Measurements from ENCODE around the gene DHRS7C.

DHRS7C gene

DNA sequence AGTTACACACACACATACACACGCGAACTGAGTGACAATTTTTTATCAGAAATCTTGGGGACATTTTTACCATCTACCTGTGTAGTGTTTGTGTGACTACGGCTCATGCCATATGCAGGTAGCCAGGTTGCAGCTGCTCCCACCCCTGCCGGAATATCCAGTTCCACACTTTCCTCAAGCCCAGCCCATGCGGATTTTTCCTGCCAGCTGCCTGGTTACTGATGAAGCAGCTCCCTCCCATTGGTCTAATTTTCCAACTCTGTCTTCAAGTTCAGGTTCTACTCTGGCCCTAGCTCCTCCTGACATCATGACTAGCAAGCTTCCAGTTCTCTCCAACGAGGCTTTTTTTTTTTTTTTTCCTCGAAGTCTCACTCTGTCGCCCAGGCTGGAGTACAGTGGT lies 25.7 kb upstream of the DHRS7C start:
- Mint-ChIP-seq H3K27me3 (ENCODE audit: low read depth) (no peaks in the 10 kb centered on the region), H3K4me3 (no peak overlapping the region), H3K36me3 (ENCODE audit: low read depth) (no peaks in the 10 kb centered on the region), H3K27ac (no peak overlapping the region), H3K9me3 (peaks cover 4% of the 10 kb centered on the region), H3K4me1 (ENCODE audit: low read depth) (no peaks in the 10 kb centered on the region)

DNA sequence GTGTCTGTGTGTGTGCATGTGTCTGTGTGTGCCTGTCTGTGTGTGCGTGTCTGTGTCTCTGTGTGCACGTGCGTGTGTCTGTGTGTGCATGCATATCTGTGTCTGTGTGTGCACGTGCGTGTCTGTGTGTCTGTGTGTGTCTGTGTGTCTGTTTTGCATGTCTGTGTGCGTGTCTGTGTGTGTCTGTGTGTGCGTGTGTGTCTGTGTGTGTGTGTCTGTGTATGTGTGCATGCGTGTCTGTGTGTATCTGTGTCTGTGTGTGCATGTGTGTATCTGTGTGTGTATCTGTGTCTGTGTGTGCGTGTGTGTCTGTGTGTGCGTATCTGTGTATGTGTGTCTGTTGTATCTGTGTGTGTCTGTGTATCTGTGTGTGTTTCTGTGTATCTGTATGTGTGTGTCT lies 25.1 kb upstream of the DHRS7C start:
- H3K4me1 Mint-ChIP-seq (ENCODE audit: low read depth), result no peaks in the 10 kb centered on the region
- H3K9me3 Mint-ChIP-seq, result peaks cover 4% of the 10 kb centered on the region
- H3K27me3 Mint-ChIP-seq (ENCODE audit: low read depth), result no peaks in the 10 kb centered on the region
- H3K4me3 Mint-ChIP-seq, result no peak overlapping the region
- no peak overlapping the region for H3K27ac Mint-ChIP-seq
- no peaks in the 10 kb centered on the region for H3K36me3 Mint-ChIP-seq (ENCODE audit: low read depth)

DNA sequence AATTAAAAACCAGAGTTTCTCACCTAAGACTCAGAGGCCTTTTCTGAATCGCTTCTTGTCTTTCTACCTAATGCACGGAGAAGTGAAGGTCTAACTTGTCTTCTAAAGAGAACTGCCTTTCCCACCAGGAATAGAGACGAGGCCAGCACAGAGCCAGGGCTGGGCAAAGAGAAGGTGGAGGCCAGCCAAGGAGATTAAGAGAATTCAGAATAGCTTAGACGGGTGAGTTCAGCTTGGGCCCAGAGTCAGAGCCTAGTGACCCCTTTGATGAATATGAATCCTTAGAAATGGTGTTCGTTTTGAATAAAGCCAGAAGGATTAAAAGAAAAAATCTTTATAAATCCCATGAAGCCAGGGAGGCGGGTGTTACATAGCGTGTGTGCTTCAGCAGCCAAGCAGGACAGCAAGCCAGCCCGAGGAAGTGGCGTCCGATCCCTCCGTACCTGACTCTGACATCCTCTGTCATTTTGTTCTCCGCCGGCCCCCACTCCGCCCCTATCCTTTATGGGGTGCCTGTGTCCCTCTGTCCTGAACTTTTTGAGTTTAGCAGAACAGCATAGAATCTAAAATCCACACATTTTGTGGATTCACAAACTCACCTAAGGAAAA lies 23.0 kb upstream of the DHRS7C start:
- H3K36me3 Mint-ChIP-seq (ENCODE audit: low read depth), result no peaks in the 10 kb centered on the region
- H3K27me3 Mint-ChIP-seq (ENCODE audit: low read depth), result no peaks in the 10 kb centered on the region
- H3K4me1 Mint-ChIP-seq (ENCODE audit: low read depth), result no peaks in the 10 kb centered on the region
- H3K27ac Mint-ChIP-seq, result no peak overlapping the region
- H3K4me3 Mint-ChIP-seq, result no peak overlapping the region
- peaks cover 4% of the 10 kb centered on the region for H3K9me3 Mint-ChIP-seq

DNA sequence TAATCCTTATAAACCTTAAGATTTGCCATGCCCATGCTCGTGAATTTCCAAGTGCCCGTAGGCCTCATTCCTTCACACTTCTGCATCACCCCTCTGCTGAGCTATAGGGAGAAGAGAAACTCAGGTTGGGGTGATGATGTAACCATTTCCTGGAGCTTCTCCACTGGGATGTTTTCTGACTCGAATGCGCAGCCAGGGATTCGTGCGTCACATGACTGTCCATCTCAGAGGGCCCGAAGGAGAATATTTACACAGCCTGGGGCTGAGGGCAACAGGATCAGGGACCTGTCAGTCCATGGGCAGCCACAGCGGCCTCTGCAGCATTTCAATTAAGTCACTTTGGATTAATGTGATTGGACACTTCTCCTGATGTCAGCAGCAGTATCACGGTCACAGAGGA lies 21.8 kb upstream of the DHRS7C start:
- Mint-ChIP-seq H3K36me3 (ENCODE audit: low read depth) (no peaks in the 10 kb centered on the region), H3K27me3 (ENCODE audit: low read depth) (no peaks in the 10 kb centered on the region), H3K27ac (no peak overlapping the region), H3K4me1 (ENCODE audit: low read depth) (no peaks in the 10 kb centered on the region), H3K9me3 (peaks cover 4% of the 10 kb centered on the region), H3K4me3 (no peak overlapping the region)

DNA sequence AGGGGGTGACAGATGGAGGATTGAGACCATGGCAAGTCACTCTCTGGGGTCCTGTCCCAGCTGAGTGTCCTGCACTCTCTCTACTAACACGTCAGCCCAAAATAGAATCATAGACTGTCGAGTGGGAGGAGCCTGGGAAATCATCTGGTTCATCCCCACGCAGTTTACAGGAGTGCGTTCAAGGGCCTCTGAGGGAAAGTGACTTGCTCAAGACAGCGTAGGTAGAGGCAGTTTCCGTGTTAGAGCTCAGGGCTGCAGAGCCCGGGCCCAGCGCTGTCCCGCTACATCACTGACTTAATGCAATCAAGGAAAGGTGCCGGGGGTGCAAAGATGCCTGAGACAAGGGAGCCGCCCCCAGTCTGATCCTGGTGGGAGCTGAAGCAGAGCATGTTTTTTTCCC lies 20.1 kb upstream of the DHRS7C start:
- Mint-ChIP-seq H3K9me3 (peaks cover 4% of the 10 kb centered on the region), H3K27me3 (ENCODE audit: low read depth) (no peaks in the 10 kb centered on the region), H3K27ac (no peak overlapping the region), H3K4me1 (ENCODE audit: low read depth) (no peaks in the 10 kb centered on the region), H3K4me3 (no peak overlapping the region), H3K36me3 (ENCODE audit: low read depth) (no peaks in the 10 kb centered on the region)

DNA sequence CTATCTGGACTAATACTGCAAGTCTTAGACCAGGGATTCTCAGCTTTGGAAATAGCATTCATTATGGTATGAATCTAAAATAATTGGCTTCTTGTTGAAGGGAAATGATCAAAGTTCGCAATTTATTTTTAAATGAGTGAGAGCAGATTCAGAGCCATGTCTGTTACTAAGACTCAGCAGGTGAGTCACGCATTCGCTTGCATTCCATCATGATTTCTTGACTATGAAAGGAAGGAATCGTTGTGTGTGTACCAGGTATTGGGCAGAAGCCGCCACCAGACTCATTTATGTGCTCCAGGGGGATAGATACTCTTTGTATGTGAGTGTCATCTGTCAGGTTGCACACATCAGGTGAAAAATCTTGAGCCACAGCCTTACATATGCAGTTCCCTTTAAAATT lies 19.7 kb upstream of the DHRS7C start:
- no peaks in the 10 kb centered on the region for H3K27me3 Mint-ChIP-seq (ENCODE audit: low read depth)
- H3K9me3 Mint-ChIP-seq, result no peaks in the 10 kb centered on the region
- H3K4me3 Mint-ChIP-seq, result no peak overlapping the region
- H3K27ac Mint-ChIP-seq, result no peak overlapping the region
- H3K36me3 Mint-ChIP-seq (ENCODE audit: low read depth), result no peaks in the 10 kb centered on the region
- no peaks in the 10 kb centered on the region for H3K4me1 Mint-ChIP-seq (ENCODE audit: low read depth)

DNA sequence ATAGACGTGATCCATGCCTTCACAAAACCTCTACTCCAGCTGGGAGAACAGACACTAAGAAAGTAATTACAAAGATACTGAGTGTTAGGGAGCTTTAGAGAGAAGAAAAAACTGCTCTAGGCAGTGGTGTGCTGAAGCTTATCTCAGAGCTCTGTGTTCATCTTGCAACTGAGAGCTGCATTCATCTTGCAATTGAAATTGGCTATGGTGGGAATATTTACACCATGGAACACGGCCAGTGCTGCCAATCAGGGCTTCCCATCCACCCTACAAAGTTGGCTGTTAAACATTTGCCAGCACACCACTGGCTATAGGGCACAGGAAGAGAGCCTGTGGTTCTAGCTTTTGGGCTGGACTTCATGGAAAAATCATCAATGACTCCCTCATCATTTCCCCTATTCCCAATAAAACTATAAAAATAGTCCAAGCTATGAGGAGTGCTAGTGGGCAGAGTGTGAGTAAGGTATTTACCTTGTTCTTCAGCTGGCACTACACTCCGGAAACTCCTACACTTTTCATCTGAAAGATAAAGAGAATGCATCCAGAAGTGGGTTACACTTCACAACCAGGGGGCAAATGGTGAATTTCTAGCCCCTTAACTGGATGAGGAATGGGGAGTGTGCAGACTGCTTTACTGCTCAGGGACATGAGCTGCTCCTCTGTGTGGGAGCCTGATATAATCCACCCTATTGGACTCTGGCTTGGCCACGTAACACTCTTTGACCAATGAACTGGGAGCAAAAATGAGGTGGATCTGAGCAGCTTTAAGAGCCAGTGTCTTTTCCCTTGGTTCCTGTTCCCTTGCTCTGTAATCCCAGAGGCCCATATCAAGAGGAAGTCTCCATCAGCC lies 18.9 kb upstream of the DHRS7C start:
- Mint-ChIP-seq H3K9me3 (no peaks in the 10 kb centered on the region), H3K27me3 (ENCODE audit: low read depth) (no peaks in the 10 kb centered on the region), H3K27ac (no peak overlapping the region), H3K4me1 (ENCODE audit: low read depth) (no peaks in the 10 kb centered on the region), H3K36me3 (ENCODE audit: low read depth) (no peaks in the 10 kb centered on the region), H3K4me3 (no peak overlapping the region)

DNA sequence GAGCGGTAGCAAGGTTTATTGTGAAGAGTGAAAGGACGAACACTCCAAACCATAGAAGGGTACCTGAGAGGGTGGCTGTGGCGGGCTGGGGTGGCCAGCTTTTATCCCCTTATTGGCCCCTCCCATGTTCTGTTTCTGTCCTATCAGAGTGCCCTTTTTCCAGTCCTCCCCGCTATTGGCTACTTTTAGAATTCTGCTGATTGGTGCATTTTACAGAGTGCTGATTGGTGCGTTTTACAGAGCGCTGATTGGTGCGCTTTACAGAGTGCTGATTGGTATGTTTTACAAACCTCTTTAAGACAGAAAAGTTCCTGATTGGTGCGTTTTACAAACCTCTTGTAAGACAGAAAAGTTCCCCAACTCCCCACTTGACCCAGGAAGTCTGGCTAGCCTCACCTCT lies 18.0 kb upstream of the DHRS7C start:
- no peaks in the 10 kb centered on the region for H3K4me1 Mint-ChIP-seq (ENCODE audit: low read depth)
- H3K27me3 Mint-ChIP-seq (ENCODE audit: low read depth), result no peaks in the 10 kb centered on the region
- no peaks in the 10 kb centered on the region for H3K36me3 Mint-ChIP-seq (ENCODE audit: low read depth)
- H3K27ac Mint-ChIP-seq, result no peak overlapping the region
- no peak overlapping the region for H3K4me3 Mint-ChIP-seq
- H3K9me3 Mint-ChIP-seq, result no peaks in the 10 kb centered on the region

DNA sequence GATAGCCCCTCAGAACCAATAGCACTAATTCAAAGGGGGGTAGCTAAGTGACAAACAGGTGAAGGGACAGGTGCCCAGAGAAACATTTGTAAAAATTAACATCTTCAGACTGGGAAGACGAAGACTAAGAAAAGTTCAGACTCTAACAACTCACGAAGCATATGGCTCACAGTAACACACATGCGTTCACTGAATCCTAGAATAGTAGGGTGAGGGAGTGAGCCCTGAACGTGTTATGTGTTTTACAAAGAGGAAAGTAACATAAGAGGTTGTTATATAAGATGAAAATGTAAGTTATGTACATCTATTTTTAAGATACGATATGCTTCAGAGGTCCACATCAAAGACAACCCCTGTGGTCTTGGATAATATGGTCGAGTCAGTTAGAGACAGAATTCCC lies 15.3 kb upstream of the DHRS7C start:
- Mint-ChIP-seq H3K9me3 (no peaks in the 10 kb centered on the region), H3K4me1 (ENCODE audit: low read depth) (no peaks in the 10 kb centered on the region), H3K4me3 (no peak overlapping the region), H3K36me3 (ENCODE audit: low read depth) (no peaks in the 10 kb centered on the region), H3K27me3 (ENCODE audit: low read depth) (no peaks in the 10 kb centered on the region), H3K27ac (no peak overlapping the region)

DNA sequence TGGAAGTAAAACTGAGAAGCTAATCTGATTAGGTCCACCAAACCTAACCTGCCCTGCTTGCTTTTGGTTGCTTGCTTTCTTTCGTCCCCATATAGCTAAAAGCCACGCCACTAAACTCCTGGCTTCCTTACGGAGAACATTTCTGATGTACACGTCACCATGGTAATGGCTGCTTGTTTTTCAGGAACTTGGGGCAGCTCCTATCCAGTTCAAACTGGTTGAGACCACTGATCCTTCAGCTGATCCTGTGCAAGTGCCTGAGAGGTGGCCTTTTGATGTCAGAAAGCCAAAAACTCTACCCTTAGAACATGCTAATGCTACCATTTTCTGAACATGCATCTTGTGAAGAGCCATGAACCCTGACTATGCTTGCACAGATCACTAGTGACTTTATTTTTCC lies 14.4 kb upstream of the DHRS7C start:
- Mint-ChIP-seq H3K27me3 (ENCODE audit: low read depth) (no peaks in the 10 kb centered on the region), H3K9me3 (no peaks in the 10 kb centered on the region), H3K36me3 (ENCODE audit: low read depth) (no peaks in the 10 kb centered on the region), H3K27ac (no peak overlapping the region), H3K4me1 (ENCODE audit: low read depth) (no peaks in the 10 kb centered on the region), H3K4me3 (no peak overlapping the region)

DNA sequence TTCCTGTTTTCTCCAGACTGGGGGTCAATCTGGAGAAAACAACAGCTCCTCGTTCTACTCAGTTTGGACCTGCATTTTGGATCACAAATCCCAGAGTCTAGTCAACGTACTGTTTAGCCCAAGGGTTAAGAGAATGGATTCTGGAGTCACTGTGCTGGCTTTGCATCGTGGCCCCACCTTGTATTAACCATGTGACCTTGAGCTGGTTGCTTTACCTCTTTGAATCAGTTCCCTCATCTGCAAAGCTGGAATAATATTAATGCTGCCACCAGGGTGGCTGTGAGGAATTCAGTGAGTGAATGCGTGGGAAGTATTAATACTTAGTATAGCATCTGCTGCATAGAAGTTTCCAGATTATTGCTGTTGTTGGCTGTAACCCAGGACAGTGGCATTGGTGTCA lies 11.3 kb upstream of the DHRS7C start:
- H3K27me3 Mint-ChIP-seq (ENCODE audit: low read depth), result no peaks in the 10 kb centered on the region
- no peaks in the 10 kb centered on the region for H3K4me1 Mint-ChIP-seq (ENCODE audit: low read depth)
- no peaks in the 10 kb centered on the region for H3K36me3 Mint-ChIP-seq (ENCODE audit: low read depth)
- no peak overlapping the region for H3K4me3 Mint-ChIP-seq
- H3K27ac Mint-ChIP-seq, result no peak overlapping the region
- no peaks in the 10 kb centered on the region for H3K9me3 Mint-ChIP-seq

DNA sequence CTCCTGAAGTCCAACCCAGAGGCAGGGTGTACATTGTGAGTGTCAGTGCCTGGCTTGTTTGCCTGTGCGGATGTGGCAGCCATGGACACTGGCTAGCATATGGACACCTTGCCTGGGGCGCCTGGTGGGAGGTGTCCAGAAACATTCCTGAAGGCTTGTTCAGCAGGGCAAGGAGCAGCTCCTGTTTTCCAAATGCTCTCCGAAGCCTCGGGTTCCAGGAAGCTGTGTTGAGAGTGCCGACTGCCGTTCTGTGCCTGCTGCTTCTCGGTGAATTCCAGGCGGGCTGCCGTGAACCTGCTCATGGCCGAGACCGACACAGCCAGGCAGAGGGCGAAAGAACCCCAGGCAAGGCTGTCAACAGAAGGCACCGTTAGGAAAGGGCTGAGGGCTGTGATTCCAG lies 10.9 kb upstream of the DHRS7C start:
- Mint-ChIP-seq H3K4me1 (ENCODE audit: low read depth) (no peaks in the 10 kb centered on the region), H3K4me3 (no peak overlapping the region), H3K9me3 (no peaks in the 10 kb centered on the region), H3K27me3 (ENCODE audit: low read depth) (no peaks in the 10 kb centered on the region), H3K27ac (no peak overlapping the region), H3K36me3 (ENCODE audit: low read depth) (no peaks in the 10 kb centered on the region)

DNA sequence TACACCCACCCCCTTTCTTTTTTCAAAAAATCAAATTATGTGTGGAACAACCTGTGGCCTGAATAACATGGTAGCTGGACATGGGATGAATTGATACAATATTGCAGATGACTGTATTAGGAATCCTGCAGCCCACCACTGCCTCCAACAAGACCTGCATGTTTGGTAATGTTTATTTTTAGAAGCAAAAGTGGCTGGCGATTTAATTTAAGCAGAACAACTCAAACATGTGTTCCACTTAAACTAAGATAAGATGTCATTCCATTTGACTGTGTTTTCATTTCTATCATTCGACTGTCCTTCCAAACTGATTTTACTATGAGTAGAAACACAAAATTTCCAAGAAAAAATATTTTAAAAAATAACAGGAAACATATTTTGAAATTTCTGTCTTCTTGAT lies 10.1 kb upstream of the DHRS7C start:
- Mint-ChIP-seq H3K27me3 (ENCODE audit: low read depth) (no peaks in the 10 kb centered on the region), H3K4me3 (no peak overlapping the region), H3K27ac (no peak overlapping the region), H3K9me3 (no peaks in the 10 kb centered on the region), H3K36me3 (ENCODE audit: low read depth) (no peaks in the 10 kb centered on the region), H3K4me1 (ENCODE audit: low read depth) (no peaks in the 10 kb centered on the region)

DNA sequence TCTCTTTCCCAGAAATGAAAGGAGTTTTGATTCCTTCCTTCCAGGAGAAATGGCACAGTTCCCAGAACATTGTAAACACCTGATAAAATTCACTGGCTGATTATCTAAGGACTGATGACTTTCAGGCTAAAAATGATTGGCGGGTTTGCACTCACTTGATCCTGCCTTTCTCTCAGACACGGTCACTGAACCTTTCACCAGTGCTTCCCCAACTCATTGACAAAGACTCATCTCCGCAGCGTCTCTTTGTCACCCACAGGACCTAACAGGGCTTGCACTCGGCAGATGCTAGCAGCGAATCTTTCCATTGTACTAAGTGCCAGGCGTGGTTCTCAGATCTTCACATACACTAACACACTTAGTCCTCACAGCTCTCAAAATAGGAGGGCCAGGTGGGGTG lies 7.3 kb upstream of the DHRS7C start:
- H3K27ac Mint-ChIP-seq, result no peak overlapping the region
- H3K9me3 Mint-ChIP-seq, result no peaks in the 10 kb centered on the region
- H3K27me3 Mint-ChIP-seq (ENCODE audit: low read depth), result no peaks in the 10 kb centered on the region
- no peak overlapping the region for H3K4me3 Mint-ChIP-seq
- no peaks in the 10 kb centered on the region for H3K36me3 Mint-ChIP-seq (ENCODE audit: low read depth)
- no peaks in the 10 kb centered on the region for H3K4me1 Mint-ChIP-seq (ENCODE audit: low read depth)

DNA sequence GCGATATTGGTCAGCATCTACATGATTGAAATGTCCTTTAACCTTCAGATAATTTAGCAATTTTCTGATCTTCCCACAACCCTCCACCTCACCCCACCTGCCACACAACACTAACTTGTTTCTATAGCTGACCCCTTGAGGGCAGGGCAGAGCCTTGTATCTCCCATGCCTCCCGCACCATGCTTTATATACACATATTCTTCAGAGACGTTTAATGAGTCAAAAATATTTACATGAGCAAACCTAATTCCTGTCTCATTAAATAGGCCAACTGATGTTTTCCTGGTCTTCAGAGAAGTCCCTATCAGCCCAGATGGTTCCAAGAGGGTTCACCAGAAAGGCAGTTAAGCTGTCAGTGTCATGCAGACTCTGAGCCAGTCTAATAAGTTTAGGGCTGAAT lies 6.6 kb upstream of the DHRS7C start:
- Mint-ChIP-seq H3K27ac (no peak overlapping the region), H3K36me3 (ENCODE audit: low read depth) (no peaks in the 10 kb centered on the region), H3K4me3 (no peak overlapping the region), H3K9me3 (no peaks in the 10 kb centered on the region), H3K27me3 (ENCODE audit: low read depth) (no peaks in the 10 kb centered on the region), H3K4me1 (ENCODE audit: low read depth) (no peaks in the 10 kb centered on the region)

Data from T-helper 1 cell treated with Interleukin-12 subunit alpha and Interleukin-12 subunit beta and Interleukin-4 antibody, amounts not matched to agents 30 μg/mL and 1 μg/mL, for 36 hours (primary cell).